ENCODE results near the gene SGCA.
A peak's percentile ranks its signal among the peaks of the same experiment; 100 is the strongest.

Gene SGCA

DNA sequence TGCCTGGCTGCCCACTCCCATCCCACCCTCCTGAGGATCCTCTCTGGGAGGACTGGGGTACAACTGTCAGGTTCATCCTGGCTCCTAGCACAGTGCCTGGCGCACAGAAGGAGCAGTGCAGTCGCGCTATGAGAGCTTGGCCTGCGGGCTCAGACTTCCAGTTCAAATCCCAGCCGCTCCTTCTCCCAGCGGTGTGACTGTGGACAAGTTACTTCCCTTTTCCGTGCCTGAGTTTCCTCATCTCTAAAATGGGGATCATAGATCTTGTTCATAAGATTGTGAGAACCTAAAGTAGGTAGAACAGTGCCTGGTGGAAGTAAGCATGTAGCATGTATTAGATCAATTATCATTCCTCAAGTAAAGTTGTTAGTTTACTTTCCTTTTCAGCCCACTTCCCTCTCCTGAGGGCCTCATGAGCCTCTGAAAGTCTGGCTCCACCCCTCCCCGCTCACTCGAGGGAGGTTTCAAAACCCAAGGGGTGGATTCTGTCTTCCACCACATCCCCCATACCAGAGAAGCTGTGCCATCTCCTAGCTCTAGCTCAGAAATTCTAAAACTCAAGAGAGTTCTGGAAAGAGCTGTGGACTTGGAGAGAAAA lies 55.6 kb downstream of the SGCA start:
- DNase-seq (ENCODE audit: low spot score) = no peak
- no peak for FAIRE-seq

DNA sequence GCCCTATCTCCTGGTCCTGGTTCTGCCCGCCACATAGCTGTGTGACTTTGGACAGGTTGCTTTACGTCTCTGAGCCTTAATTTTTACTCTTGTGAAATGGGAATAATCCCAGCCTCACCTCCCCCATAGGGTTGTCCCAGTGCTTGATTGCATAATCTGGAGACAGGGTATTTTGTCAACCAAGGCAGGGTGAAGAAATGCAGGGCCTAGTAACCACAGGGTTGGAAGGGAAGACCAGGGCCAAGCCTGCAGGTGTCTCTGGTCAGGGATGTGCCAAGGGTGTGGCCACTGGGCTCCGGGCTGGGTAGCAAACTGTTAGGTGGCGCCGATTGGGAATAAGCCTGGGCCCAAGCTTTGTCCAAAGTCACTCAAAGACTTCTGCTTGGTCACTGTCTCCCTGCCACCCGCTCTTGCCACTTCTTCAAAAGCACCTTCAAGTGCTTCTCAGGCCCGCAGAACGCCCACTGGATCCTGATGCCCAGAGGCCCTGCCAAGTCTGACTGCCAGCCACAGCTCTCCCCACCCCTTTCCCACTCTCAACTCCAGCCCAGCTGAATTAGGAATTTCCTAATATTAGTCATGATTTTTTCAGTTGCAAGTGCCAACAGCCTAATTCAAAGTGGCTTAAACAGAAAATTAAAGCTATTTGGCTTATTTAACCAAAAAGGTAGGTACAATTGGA lies 56.2 kb downstream of the SGCA start:
- DNase-seq (ENCODE audit: low spot score) (peak; percentile 65), FAIRE-seq (no peak)

DNA sequence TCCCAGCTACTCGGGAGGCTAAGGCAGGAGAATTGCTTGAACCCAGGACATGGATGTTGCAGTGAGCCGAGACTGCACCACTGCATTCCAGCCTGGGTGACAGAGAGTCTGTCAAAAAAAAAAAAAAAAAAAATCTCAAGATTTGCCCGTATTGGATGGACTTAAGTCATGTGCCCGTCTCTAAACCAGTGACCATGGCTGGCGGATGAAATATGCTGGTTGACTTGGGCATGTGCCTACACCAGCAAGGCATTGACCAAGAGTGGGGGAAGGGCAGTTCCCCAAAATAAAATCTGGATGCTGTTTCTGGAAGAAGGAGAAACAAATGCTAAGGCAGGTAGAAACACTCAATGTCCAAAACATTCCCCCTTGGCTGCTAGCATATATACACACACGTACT lies 57.1 kb downstream of the SGCA start:
- DNase-seq (ENCODE audit: low spot score) (no peak), FAIRE-seq (no peak)
